ENCODE data around the gene MMP28. TPM values are rescaled to one million over a fixed set of nuclear protein-coding genes. Genes with fewer than 3 reads are reported as not detected.

MMP28 gene
- total RNA-seq, 1 experiment from 2014 or later, result 2.8 TPM

DNA sequence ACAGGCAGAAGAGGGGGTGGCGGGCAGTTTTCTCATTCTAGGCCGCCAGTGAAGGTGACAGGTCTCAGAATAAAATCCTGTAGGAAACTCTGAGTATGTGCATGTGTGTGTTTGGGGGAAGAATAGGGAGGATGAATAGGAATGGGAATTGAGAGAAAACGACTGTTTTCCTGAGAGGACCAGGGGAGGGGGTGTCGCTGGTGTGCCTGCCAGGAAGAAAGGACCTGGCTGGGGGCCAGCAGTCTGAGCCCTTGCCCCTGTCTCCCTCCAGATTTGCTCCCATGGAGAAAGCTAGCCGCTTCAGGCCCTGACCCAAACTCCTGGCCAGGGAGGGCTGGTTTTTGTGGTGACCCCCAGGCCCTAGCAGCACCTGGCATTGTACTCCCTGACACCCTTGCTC is 20.4 kb downstream of the MMP28 start:
- Histone ChIP-seq H2AFZ (no peak overlapping the region), H3K36me3 (ENCODE audit: low read depth) (no peaks in the 10 kb centered on the region), H3K9me3 (ENCODE audit: insufficient read depth, low read depth) (no peaks in the 10 kb centered on the region), H3K4me3 (no peak overlapping the region), H3K27me3 (ENCODE audit: insufficient read depth, low read depth) (peaks cover 12% of the 10 kb centered on the region), H3K4me2 (no peak overlapping the region), H3K79me2 (ENCODE audit: low read depth) (no peaks in the 10 kb centered on the region), H3K9me2 (ENCODE audit: insufficient read depth) (no peaks in the 10 kb centered on the region), H4K20me1 (ENCODE audit: insufficient read depth) (no peaks in the 10 kb centered on the region), H3K4me1 (replicated peaks; ENCODE audit: insufficient read depth) (peaks cover 27% of the 10 kb centered on the region), H3F3A (ENCODE audit: insufficient read depth, low read depth) (peaks cover 22% of the 10 kb centered on the region; the same call in 1 of the 2 replicates), H3K27ac (no peak overlapping the region)
- TF ChIP-seq CTCF (conservative IDR thresholded peaks at IDR 0.05), result no peak
- no peak for TF ChIP-seq EZH2 (IDR thresholded peaks at IDR 0.05; ENCODE audit: low read depth)
- BruUV-seq (replicated peaks), result no TSS peak
- intact Hi-C loops (cut with micrococcal nuclease; ENCODE audit: unreplicated experiment), result no loop called here
- CTCF ChIA-PET, result no interaction called here
- no peak for DNase-seq
- POLR2A ChIA-PET (ENCODE audit: unreplicated experiment), result no interaction called here

- Histone ChIP-seq H3K4me1 (replicated peaks; ENCODE audit: insufficient read depth) (peaks cover 27% of the 10 kb centered on the region), H2AFZ (no peak overlapping the region), H3K27me3 (ENCODE audit: insufficient read depth, low read depth) (peaks cover 12% of the 10 kb centered on the region), H4K20me1 (ENCODE audit: insufficient read depth) (no peaks in the 10 kb centered on the region), H3K4me3 (no peak overlapping the region), H3F3A (ENCODE audit: insufficient read depth, low read depth) (peaks cover 22% of the 10 kb centered on the region; the same call in 1 of the 2 replicates), H3K4me2 (no peak overlapping the region), H3K36me3 (ENCODE audit: low read depth) (no peaks in the 10 kb centered on the region), H3K9me3 (ENCODE audit: insufficient read depth, low read depth) (no peaks in the 10 kb centered on the region), H3K27ac (no peak overlapping the region), H3K9me2 (ENCODE audit: insufficient read depth) (no peaks in the 10 kb centered on the region), H3K79me2 (ENCODE audit: low read depth) (no peaks in the 10 kb centered on the region)
- ChIA-PET CTCF (no interaction called here), POLR2A (ENCODE audit: unreplicated experiment) (interaction anchor here (0.5 kb wide), 1 partner anchor 34 kb away, joined by 3 read pairs; no protein-coding TSS in a partner anchor)
- BruUV-seq (replicated peaks), result no TSS peak
- intact Hi-C loops (cut with micrococcal nuclease; ENCODE audit: unreplicated experiment), result no loop called here
- DNase-seq, result no peak
- TF ChIP-seq CTCF (conservative IDR thresholded peaks at IDR 0.05) (no peak), EZH2 (IDR thresholded peaks at IDR 0.05; ENCODE audit: low read depth) (no peak)
These were observed 20.9 kb downstream of the MMP28 start for GRCh38 chr17:35774499-35774898.

DNA sequence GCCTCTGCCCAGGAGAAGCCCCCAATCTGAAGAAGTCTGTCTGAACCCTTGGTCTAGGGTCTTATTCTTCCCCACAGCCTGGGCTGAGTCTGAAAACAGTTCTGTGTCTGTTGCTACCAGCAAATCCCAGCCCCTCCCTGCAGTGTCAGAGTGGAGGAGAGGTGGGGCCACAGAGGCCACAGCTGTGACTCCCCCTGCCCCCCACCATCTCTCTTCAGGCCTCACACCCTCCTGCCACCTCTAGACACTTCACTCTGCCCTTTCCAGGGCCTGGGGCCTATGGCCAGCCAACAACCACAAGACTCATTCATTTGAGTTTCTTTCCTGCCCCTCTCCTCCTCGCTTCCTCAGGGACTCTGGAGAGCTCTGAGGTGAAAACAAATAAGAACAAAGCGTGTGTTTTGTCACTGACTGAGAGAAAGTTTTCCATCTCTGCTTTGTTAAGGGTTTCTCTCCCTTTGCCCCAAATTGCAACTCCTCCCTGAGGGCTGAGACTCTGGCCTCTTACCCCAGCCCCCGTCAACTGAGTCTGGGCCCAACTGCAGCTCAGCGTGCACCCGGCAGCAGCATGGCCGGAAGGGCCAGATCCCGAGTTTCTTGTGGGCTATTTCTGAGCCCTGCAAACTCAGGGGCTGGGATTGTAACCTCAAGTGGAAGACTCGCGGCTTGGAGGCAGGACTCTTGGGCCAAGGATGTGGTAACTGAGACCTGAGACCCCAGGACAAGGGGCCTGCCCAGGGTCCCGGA is 21.6 kb downstream of the MMP28 start:
- no peak for DNase-seq
- Histone ChIP-seq H3K79me2 (ENCODE audit: low read depth) (no peaks in the 10 kb centered on the region), H3K27me3 (ENCODE audit: insufficient read depth, low read depth) (peaks cover 16% of the 10 kb centered on the region), H3K9me3 (ENCODE audit: insufficient read depth, low read depth) (no peaks in the 10 kb centered on the region), H4K20me1 (ENCODE audit: insufficient read depth) (no peaks in the 10 kb centered on the region), H3K27ac (no peak overlapping the region), H3K4me3 (no peak overlapping the region), H3F3A (ENCODE audit: insufficient read depth, low read depth) (peaks cover 21% of the 10 kb centered on the region; the same call in 1 of the 2 replicates), H3K36me3 (ENCODE audit: low read depth) (no peaks in the 10 kb centered on the region), H3K9me2 (ENCODE audit: insufficient read depth) (no peaks in the 10 kb centered on the region), H2AFZ (no peak overlapping the region), H3K4me1 (replicated peaks; ENCODE audit: insufficient read depth) (peaks cover 23% of the 10 kb centered on the region), H3K4me2 (no peak overlapping the region)
- TF ChIP-seq EZH2 (IDR thresholded peaks at IDR 0.05; ENCODE audit: low read depth) (no peak), CTCF (conservative IDR thresholded peaks at IDR 0.05) (no peak)
- ChIA-PET POLR2A (ENCODE audit: unreplicated experiment) (interaction anchor here (0.5 kb wide), 1 partner anchor 34 kb away, joined by 3 read pairs; no protein-coding TSS in a partner anchor), CTCF (interaction anchor here (0.7 kb wide), 1 partner anchor 31 kb away, joined by 3 read pairs; no protein-coding TSS in a partner anchor)
- no TSS peak for BruUV-seq (replicated peaks)
- intact Hi-C loops (cut with micrococcal nuclease; ENCODE audit: unreplicated experiment), result no loop called here
